ENCODE measurements around the gene PCBP3.

- TF ChIP-seq CTCF (conservative IDR thresholded peaks at IDR 0.05): no peak
- no peak for TF ChIP-seq ZFX (IDR thresholded peaks at IDR 0.05)
Observed at GRCh38 chr21:45747233-45747766, 103.8 kb downstream of the PCBP3 start.

Measured in C4-2B (cell line).